ENCODE data around the gene CACNA1H.

The CACNA1H gene

GRCh38 chr16:1176280-1176897 lies 23.5 kb downstream of the CACNA1H start:
- Histone ChIP-seq H3F3A (ENCODE audit: control insufficient read depth, insufficient read depth) (no peaks in the 10 kb centered on the region), H3K4me2 (ENCODE audit: low read length) (no peak overlapping the region), H3K9me2 (replicated peaks; ENCODE audit: control insufficient read depth, low read length) (no peaks in the 10 kb centered on the region), H3K4me1 (ENCODE audit: control insufficient read depth, low read length) (no peaks in the 10 kb centered on the region), H3K27ac (ENCODE audit: low read depth, low read length) (no peak overlapping the region), H3K36me3 (ENCODE audit: control insufficient read depth, low read length) (no peaks in the 10 kb centered on the region), H3K27me3 (ENCODE audit: control insufficient read depth, low read length) (no peaks in the 10 kb centered on the region), H3K79me2 (ENCODE audit: control insufficient read depth, low read length) (no peaks in the 10 kb centered on the region), H3K4me3 (ENCODE audit: low read length) (no peak overlapping the region), H3K9me3 (ENCODE audit: control insufficient read depth, insufficient read depth, low read length) (no peaks in the 10 kb centered on the region), H4K20me1 (ENCODE audit: control insufficient read depth, insufficient read depth, low read depth, low read length) (no peaks in the 10 kb centered on the region)
- TF ChIP-seq EZH2phosphoT487 (IDR thresholded peaks at IDR 0.05; ENCODE audit: borderline replicate concordance, low read length) (no peak), CTCF (IDR thresholded peaks at IDR 0.05; ENCODE audit: low read depth, low read length, poor library complexity, severe bottlenecking) (no peak)

GRCh38 chr16:1177053-1177452 lies 24.1 kb downstream of the CACNA1H start:
- Histone ChIP-seq H3F3A (ENCODE audit: control insufficient read depth, insufficient read depth) (no peaks in the 10 kb centered on the region), H3K36me3 (ENCODE audit: control insufficient read depth, low read length) (no peaks in the 10 kb centered on the region), H3K4me2 (ENCODE audit: low read length) (no peak overlapping the region), H3K9me2 (replicated peaks; ENCODE audit: control insufficient read depth, low read length) (no peaks in the 10 kb centered on the region), H3K27ac (ENCODE audit: low read depth, low read length) (no peak overlapping the region), H3K9me3 (ENCODE audit: control insufficient read depth, insufficient read depth, low read length) (no peaks in the 10 kb centered on the region), H3K4me3 (ENCODE audit: low read length) (no peak overlapping the region), H3K27me3 (ENCODE audit: control insufficient read depth, low read length) (no peaks in the 10 kb centered on the region), H3K79me2 (ENCODE audit: control insufficient read depth, low read length) (no peaks in the 10 kb centered on the region), H3K4me1 (ENCODE audit: control insufficient read depth, low read length) (no peaks in the 10 kb centered on the region), H4K20me1 (ENCODE audit: control insufficient read depth, insufficient read depth, low read depth, low read length) (no peaks in the 10 kb centered on the region)
- TF ChIP-seq EZH2phosphoT487 (IDR thresholded peaks at IDR 0.05; ENCODE audit: borderline replicate concordance, low read length) (no peak), CTCF (IDR thresholded peaks at IDR 0.05; ENCODE audit: low read depth, low read length, poor library complexity, severe bottlenecking) (no peak)

GRCh38 chr16:1177750-1178149 lies 24.8 kb downstream of the CACNA1H start:
- no peaks in the 10 kb centered on the region for H3K4me1 ChIP-seq (ENCODE audit: control insufficient read depth, low read length)
- H3K79me2 ChIP-seq (ENCODE audit: control insufficient read depth, low read length) = no peaks in the 10 kb centered on the region
- H3F3A ChIP-seq (ENCODE audit: control insufficient read depth, insufficient read depth) = no peaks in the 10 kb centered on the region
- no peak overlapping the region for H3K27ac ChIP-seq (ENCODE audit: low read depth, low read length)
- H3K4me2 ChIP-seq (ENCODE audit: low read length) = no peak overlapping the region
- H3K4me3 ChIP-seq (ENCODE audit: low read length) = no peak overlapping the region
- no peaks in the 10 kb centered on the region for H3K9me2 ChIP-seq (replicated peaks; ENCODE audit: control insufficient read depth, low read length)
- H3K27me3 ChIP-seq (ENCODE audit: control insufficient read depth, low read length) = no peaks in the 10 kb centered on the region
- TF ChIP-seq EZH2phosphoT487 (IDR thresholded peaks at IDR 0.05; ENCODE audit: borderline replicate concordance, low read length) (no peak), CTCF (IDR thresholded peaks at IDR 0.05; ENCODE audit: low read depth, low read length, poor library complexity, severe bottlenecking) (no peak)
- no peaks in the 10 kb centered on the region for H3K36me3 ChIP-seq (ENCODE audit: control insufficient read depth, low read length)
- no peaks in the 10 kb centered on the region for H4K20me1 ChIP-seq (ENCODE audit: control insufficient read depth, insufficient read depth, low read depth, low read length)
- no peaks in the 10 kb centered on the region for H3K9me3 ChIP-seq (ENCODE audit: control insufficient read depth, insufficient read depth, low read length)

Data from DOHH2 (cell line).